ENCODE results near the gene PSRC1. TPM values are rescaled to one million over a fixed set of nuclear protein-coding genes. Genes with fewer than 3 reads are reported as not detected.

PSRC1 gene
- total RNA-seq, 1 donor, result 23.3 TPM

DNA sequence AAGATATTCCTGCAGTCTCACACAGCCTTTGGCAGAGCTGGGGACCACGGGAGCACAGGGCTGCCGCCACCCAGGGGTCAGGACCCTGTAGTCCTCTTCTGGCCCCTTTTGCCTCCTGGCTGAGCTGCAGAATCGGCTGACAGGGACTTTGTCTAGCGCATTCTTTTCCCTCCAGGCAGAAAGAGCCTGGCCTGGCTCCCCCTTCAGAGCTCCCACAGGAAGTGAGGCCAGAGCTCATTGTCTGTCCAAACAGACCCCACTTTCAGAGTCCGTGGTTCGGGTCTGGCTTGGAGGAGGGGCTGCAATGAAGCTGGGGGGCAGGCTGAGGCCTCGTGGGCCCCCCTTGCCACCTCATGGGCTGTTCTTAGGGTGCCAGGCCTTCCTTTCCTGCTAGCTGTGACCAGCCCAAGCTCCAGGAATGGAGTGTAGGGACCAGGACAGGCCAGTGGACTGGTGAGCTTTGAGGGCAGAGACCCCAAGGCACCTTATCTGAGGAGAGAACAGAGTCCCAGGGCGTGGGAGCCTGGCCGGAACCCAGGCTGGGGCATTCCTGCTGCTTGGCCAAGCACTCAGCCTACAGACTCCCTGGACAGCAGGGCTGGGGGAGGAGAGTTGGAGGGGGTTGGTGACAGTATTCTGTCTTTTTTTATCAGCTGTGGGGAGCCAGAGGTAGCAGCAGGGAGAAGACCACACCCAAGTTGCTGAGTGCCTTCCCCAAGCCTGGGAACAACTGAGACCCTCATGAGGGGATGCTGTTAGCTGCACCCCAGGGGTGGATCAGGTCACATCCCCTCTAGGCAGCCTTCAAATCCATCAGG lies 28.9 kb downstream of the PSRC1 start:
- H3K4me3 ChIP-seq (ENCODE audit: low read depth, low read length), result no peak overlapping the region
- no peak for DNase-seq (ENCODE audit: low read depth)
- TF ChIP-seq, protein P1, sequence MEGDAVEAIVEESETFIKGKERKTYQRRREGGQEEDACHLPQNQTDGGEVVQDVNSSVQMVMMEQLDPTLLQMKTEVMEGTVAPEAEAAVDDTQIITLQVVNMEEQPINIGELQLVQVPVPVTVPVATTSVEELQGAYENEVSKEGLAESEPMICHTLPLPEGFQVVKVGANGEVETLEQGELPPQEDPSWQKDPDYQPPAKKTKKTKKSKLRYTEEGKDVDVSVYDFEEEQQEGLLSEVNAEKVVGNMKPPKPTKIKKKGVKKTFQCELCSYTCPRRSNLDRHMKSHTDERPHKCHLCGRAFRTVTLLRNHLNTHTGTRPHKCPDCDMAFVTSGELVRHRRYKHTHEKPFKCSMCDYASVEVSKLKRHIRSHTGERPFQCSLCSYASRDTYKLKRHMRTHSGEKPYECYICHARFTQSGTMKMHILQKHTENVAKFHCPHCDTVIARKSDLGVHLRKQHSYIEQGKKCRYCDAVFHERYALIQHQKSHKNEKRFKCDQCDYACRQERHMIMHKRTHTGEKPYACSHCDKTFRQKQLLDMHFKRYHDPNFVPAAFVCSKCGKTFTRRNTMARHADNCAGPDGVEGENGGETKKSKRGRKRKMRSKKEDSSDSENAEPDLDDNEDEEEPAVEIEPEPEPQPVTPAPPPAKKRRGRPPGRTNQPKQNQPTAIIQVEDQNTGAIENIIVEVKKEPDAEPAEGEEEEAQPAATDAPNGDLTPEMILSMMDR (IDR thresholded peaks at IDR 0.05; ENCODE audit: insufficient read depth, low read depth, low read length), result no peak

DNA sequence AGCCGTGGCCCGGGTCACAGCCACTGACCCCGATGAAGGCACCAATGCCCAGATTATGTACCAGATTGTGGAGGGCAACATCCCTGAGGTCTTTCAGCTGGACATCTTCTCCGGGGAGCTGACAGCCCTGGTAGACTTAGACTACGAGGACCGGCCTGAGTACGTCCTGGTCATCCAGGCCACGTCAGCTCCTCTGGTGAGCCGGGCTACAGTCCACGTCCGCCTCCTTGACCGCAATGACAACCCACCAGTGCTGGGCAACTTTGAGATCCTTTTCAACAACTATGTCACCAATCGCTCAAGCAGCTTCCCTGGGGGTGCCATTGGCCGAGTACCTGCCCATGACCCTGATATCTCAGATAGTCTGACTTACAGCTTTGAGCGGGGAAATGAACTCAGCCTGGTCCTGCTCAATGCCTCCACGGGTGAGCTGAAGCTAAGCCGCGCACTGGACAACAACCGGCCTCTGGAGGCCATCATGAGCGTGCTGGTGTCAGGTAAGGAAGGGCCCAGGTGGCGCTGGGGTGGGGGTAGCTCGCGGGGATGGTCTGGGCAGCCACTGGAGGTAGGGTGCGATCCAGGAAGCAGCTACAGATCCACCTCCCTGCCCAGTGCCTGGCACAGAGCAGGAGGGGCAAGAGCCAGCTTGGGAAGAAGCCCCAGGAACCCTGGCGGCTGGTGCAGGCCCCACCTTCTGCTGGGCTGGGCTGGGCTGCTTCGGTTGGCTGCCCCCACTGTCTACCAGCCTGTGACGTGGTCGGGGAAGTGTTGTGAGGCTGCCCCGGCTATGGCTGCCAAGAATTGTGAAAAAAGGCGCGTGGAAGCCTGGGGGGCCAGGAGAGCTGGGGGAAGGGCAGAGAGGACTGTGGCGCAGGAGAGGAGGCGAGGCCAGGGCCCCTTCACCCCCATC lies 29.8 kb downstream of the PSRC1 start:
- TF ChIP-seq, protein P1 (IDR thresholded peaks at IDR 0.05; ENCODE audit: insufficient read depth, low read depth, low read length), result no peak
- no peak overlapping the region for H3K4me3 ChIP-seq (ENCODE audit: low read depth, low read length)
- no peak for DNase-seq (ENCODE audit: low read depth)

DNA sequence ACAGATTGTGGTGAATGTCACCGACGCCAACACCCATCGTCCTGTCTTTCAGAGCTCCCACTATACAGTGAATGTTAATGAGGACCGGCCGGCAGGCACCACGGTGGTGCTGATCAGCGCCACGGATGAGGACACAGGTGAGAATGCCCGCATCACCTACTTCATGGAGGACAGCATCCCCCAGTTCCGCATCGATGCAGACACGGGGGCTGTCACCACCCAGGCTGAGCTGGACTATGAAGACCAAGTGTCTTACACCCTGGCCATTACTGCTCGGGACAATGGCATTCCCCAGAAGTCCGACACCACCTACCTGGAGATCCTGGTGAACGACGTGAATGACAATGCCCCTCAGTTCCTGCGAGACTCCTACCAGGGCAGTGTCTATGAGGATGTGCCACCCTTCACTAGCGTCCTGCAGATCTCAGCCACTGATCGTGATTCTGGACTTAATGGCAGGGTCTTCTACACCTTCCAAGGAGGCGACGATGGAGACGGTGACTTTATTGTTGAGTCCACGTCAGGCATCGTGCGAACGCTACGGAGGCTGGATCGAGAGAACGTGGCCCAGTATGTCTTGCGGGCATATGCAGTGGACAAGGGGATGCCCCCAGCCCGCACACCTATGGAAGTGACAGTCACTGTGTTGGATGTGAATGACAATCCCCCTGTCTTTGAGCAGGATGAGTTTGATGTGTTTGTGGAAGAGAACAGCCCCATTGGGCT lies 30.6 kb downstream of the PSRC1 start:
- TF ChIP-seq, protein P1 (IDR thresholded peaks at IDR 0.05; ENCODE audit: insufficient read depth, low read depth, low read length), result no peak
- no peak for DNase-seq (ENCODE audit: low read depth)
- H3K4me3 ChIP-seq (ENCODE audit: low read depth, low read length), result no peak overlapping the region

DNA sequence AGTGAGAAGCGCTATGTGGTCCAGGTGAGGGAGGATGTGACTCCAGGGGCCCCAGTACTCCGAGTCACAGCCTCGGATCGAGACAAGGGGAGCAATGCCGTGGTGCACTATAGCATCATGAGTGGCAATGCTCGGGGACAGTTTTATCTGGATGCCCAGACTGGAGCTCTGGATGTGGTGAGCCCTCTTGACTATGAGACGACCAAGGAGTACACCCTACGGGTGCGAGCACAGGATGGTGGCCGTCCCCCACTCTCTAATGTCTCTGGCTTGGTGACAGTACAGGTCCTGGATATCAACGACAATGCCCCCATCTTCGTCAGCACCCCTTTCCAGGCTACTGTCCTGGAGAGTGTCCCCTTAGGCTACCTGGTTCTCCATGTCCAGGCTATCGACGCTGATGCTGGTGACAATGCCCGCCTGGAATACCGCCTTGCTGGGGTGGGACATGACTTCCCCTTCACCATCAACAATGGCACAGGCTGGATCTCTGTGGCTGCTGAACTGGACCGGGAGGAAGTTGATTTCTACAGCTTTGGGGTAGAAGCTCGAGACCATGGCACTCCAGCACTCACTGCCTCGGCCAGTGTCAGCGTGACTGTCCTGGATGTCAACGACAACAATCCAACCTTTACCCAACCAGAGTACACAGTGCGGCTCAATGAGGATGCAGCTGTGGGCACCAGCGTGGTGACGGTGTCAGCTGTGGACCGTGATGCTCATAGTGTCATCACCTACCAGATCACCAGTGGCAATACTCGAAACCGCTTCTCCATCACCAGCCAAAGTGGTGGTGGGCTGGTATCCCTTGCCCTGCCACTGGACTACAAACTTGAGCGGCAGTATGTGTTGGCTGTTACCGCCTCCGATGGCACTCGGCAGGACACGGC lies 31.4 kb downstream of the PSRC1 start:
- TF ChIP-seq, protein P1 (IDR thresholded peaks at IDR 0.05; ENCODE audit: insufficient read depth, low read depth, low read length), result no peak
- H3K4me3 ChIP-seq (ENCODE audit: low read depth, low read length), result no peak overlapping the region
- DNase-seq (ENCODE audit: low read depth), result no peak

DNA sequence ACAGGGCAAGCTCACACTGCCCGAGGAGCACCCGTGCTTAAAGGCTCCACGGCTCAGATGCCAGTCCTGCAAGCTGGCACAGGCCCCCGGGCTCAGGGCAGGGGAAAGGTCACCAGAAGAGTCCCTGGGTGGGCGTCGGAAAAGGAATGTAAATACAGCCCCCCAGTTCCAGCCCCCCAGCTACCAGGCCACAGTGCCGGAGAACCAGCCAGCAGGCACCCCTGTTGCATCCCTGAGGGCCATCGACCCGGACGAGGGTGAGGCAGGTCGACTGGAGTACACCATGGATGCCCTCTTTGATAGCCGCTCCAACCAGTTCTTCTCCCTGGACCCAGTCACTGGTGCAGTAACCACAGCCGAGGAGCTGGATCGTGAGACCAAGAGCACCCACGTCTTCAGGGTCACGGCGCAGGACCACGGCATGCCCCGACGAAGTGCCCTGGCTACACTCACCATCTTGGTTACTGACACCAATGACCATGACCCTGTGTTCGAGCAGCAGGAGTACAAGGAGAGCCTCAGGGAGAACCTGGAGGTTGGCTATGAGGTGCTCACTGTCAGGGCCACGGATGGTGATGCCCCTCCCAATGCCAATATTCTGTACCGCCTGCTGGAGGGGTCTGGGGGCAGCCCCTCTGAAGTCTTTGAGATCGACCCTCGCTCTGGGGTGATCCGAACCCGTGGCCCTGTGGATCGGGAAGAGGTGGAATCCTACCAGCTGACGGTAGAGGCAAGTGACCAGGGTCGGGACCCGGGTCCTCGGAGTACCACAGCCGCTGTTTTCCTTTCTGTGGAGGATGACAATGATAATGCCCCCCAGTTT lies 32.3 kb downstream of the PSRC1 start:
- TF ChIP-seq, protein P1 (IDR thresholded peaks at IDR 0.05; ENCODE audit: insufficient read depth, low read depth, low read length), result no peak
- H3K4me3 ChIP-seq (ENCODE audit: low read depth, low read length), result no peak overlapping the region
- DNase-seq (ENCODE audit: low read depth), result no peak
